ENCODE data around the gene NPFF. TPM values are rescaled to one million over a fixed set of nuclear protein-coding genes. Genes with fewer than 3 reads are reported as not detected.

NPFF gene
- total and polyA plus RNA-seq, 2 of the 13 experiments (the other 11 are each of a cell fraction or from before 2014, with no cell fraction given): not detected

DNA sequence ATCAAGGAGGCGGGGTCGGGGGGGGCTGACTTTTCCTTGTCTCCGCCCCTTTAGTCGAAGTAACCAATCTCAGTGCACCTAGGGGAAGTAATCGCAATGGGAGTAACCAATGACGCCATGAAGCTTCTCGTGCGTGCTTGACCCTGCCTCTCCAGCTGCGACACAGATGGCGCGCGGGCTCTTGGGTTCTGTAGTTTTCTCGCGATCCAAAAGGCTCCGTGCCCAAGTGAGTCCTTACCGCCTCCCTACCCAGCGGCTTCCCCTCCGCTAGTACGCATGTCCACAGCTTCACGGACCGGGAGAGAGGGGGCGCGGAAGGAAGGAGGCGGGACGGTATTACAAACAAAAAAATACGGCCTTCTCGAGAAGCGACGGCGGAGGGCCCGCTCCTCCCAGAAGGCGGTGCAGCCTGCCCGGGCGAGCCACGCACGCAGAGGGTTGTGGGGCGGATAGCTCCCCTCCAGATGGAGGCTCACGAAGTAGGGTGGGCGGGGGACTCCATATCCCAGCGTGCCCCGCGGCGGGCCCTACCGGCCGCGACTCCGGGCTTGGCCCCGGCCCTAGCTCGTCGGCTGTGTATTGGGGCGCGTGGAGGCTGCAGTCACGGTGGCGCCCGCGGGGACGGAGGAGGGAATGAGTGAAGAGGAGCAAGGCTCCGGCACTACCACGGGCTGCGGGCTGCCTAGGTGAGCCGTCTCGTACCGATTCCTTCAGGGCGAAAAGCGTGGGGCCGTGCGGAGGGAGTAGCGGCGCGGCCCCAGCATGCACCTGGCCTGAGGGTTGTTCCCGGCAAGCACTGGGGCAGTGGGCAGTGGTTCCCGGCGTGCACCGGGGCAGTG is 6.3 kb downstream of the NPFF start, which contains the start of gene TARBP2 (continued):
- TF ChIP-seq ZNF644 (CRISPR knock-in tag; IDR thresholded peaks at IDR 0.05; ENCODE audit: low read depth) (no peak), HDAC2 (CRISPR knock-in tag; IDR thresholded peaks at IDR 0.05) (no peak; the same call in 1 of the 2 replicates), NFYC (CRISPR knock-in tag; IDR thresholded peaks at IDR 0.05) (peak; percentile 88), ELF1 (CRISPR knock-in tag; IDR thresholded peaks at IDR 0.05) (peak; percentile 55), RORA (CRISPR knock-in tag; IDR thresholded peaks at IDR 0.05) (no peak), SMAD3 (CRISPR knock-in tag; IDR thresholded peaks at IDR 0.05) (peak; percentile 23; the same call in 1 of the 2 replicates), MIXL1 (CRISPR knock-in tag; IDR thresholded peaks at IDR 0.05) (0 out of 2 replicates have a peak, but pooled peaks have one; percentile 15), ZNF138 (CRISPR knock-in tag; IDR thresholded peaks at IDR 0.05; ENCODE audit: low read depth) (no peak), ZNF33A (CRISPR knock-in tag; IDR thresholded peaks at IDR 0.05; ENCODE audit: borderline replicate concordance) (no peak; the same call in 1 of the 2 replicates), KLF15 (CRISPR knock-in tag; IDR thresholded peaks at IDR 0.05; ENCODE audit: borderline replicate concordance) (peak; percentile 83; the same call in 1 of the 2 replicates), MED13 (CRISPR knock-in tag; IDR thresholded peaks at IDR 0.05) (peak; percentile 46; the same call in 1 of the 2 replicates), ZNF24 (IDR thresholded peaks at IDR 0.05) (no peak)
- TF ChIP-seq, protein P1, sequence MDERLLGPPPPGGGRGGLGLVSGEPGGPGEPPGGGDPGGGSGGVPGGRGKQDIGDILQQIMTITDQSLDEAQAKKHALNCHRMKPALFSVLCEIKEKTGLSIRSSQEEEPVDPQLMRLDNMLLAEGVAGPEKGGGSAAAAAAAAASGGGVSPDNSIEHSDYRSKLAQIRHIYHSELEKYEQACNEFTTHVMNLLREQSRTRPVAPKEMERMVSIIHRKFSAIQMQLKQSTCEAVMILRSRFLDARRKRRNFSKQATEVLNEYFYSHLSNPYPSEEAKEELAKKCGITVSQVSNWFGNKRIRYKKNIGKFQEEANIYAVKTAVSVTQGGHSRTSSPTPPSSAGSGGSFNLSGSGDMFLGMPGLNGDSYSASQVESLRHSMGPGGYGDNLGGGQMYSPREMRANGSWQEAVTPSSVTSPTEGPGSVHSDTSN (CRISPR knock-in tag; IDR thresholded peaks at IDR 0.05): no peak
- TF ChIP-seq, protein P2, sequence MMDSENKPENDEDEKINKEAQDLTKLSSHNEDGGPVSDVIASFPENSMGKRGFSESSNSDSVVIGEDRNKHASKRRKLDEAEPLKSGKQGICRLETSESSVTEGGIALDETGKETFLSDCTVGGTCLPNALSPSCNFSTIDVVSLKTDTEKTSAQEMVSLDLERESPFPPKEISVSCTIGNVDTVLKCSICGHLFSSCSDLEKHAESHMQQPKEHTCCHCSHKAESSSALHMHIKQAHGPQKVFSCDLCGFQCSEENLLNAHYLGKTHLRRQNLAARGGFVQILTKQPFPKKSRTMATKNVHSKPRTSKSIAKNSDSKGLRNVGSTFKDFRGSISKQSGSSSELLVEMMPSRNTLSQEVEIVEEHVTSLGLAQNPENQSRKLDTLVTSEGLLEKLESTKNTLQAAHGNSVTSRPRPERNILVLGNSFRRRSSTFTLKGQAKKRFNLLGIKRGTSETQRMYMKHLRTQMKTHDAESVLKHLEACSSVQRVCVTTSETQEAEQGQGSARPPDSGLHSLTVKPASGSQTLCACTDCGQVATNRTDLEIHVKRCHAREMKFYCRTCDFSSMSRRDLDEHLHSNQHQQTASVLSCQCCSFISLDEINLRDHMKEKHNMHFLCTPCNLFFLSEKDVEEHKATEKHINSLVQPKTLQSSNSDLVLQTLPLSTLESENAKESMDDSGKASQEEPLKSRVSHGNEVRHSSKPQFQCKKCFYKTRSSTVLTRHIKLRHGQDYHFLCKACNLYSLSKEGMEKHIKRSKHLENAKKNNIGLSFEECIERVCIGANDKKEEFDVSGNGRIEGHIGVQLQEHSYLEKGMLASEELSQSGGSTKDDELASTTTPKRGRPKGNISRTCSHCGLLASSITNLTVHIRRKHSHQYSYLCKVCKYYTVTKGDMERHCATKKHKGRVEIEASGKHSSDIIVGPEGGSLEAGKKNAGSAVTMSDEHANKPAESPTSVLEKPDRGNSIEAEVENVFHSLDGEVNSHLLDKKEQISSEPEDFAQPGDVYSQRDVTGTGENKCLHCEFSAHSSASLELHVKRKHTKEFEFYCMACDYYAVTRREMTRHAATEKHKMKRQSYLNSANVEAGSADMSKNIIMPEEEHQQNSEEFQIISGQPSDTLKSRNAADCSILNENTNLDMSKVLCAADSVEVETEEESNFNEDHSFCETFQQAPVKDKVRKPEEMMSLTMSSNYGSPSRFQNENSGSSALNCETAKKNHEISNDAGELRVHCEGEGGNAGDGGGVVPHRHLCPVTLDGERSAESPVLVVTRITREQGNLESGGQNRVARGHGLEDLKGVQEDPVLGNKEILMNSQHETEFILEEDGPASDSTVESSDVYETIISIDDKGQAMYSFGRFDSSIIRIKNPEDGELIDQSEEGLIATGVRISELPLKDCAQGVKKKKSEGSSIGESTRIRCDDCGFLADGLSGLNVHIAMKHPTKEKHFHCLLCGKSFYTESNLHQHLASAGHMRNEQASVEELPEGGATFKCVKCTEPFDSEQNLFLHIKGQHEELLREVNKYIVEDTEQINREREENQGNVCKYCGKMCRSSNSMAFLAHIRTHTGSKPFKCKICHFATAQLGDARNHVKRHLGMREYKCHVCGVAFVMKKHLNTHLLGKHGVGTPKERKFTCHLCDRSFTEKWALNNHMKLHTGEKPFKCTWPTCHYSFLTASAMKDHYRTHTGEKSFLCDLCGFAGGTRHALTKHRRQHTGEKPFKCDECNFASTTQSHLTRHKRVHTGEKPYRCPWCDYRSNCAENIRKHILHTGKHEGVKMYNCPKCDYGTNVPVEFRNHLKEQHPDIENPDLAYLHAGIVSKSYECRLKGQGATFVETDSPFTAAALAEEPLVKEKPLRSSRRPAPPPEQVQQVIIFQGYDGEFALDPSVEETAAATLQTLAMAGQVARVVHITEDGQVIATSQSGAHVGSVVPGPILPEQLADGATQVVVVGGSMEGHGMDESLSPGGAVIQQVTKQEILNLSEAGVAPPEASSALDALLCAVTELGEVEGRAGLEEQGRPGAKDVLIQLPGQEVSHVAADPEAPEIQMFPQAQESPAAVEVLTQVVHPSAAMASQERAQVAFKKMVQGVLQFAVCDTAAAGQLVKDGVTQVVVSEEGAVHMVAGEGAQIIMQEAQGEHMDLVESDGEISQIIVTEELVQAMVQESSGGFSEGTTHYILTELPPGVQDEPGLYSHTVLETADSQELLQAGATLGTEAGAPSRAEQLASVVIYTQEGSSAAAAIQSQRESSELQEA (CRISPR knock-in tag; IDR thresholded peaks at IDR 0.05; ENCODE audit: not compliant biosample characterization): peak; percentile 53
- TF ChIP-seq, protein P3, sequence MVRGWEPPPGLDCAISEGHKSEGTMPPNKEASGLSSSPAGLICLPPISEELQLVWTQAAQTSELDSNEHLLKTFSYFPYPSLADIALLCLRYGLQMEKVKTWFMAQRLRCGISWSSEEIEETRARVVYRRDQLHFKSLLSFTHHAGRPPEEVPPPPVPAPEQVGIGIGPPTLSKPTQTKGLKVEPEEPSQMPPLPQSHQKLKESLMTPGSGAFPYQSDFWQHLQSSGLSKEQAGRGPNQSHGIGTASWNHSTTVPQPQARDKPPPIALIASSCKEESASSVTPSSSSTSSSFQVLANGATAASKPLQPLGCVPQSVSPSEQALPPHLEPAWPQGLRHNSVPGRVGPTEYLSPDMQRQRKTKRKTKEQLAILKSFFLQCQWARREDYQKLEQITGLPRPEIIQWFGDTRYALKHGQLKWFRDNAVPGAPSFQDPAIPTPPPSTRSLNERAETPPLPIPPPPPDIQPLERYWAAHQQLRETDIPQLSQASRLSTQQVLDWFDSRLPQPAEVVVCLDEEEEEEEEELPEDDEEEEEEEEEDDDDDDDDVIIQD (CRISPR knock-in tag; IDR thresholded peaks at IDR 0.05; ENCODE audit: low read depth): no peak
- TF ChIP-seq, protein P4, sequence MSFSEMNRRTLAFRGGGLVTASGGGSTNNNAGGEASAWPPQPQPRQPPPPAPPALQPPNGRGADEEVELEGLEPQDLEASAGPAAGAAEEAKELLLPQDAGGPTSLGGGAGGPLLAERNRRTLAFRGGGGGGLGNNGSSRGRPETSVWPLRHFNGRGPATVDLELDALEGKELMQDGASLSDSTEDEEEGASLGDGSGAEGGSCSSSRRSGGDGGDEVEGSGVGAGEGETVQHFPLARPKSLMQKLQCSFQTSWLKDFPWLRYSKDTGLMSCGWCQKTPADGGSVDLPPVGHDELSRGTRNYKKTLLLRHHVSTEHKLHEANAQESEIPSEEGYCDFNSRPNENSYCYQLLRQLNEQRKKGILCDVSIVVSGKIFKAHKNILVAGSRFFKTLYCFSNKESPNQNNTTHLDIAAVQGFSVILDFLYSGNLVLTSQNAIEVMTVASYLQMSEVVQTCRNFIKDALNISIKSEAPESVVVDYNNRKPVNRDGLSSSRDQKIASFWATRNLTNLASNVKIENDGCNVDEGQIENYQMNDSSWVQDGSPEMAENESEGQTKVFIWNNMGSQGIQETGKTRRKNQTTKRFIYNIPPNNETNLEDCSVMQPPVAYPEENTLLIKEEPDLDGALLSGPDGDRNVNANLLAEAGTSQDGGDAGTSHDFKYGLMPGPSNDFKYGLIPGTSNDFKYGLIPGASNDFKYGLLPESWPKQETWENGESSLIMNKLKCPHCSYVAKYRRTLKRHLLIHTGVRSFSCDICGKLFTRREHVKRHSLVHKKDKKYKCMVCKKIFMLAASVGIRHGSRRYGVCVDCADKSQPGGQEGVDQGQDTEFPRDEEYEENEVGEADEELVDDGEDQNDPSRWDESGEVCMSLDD (CRISPR knock-in tag; IDR thresholded peaks at IDR 0.05; ENCODE audit: borderline replicate concordance): 0 out of 2 replicates have a peak, but pooled peaks have one; percentile 46
